ENCODE data around the gene PCDHGA5.
A peak's percentile ranks its signal among the peaks of the same experiment; 100 is the strongest.
"Not testable (repeated sequence)": the region's sequence is repeated elsewhere in the genome, so short reads cannot be mapped to it uniquely, and the experiment has no call there.

PCDHGA5 gene

DNA sequence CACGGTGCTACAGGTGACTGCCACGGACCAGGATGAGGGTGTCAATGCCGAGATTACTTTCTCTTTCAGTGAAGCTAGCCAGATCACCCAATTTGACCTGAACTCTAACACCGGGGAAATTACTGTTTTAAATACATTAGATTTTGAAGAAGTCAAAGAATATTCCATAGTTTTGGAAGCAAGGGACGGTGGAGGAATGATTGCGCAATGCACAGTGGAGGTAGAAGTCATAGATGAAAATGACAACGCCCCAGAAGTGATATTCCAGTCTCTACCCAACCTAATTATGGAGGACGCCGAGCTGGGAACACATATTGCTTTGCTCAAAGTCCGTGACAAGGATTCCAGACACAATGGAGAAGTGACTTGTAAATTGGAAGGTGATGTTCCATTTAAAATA is 24.7 kb downstream of the PCDHGA5 start:
- no peak for DNase-seq

DNA sequence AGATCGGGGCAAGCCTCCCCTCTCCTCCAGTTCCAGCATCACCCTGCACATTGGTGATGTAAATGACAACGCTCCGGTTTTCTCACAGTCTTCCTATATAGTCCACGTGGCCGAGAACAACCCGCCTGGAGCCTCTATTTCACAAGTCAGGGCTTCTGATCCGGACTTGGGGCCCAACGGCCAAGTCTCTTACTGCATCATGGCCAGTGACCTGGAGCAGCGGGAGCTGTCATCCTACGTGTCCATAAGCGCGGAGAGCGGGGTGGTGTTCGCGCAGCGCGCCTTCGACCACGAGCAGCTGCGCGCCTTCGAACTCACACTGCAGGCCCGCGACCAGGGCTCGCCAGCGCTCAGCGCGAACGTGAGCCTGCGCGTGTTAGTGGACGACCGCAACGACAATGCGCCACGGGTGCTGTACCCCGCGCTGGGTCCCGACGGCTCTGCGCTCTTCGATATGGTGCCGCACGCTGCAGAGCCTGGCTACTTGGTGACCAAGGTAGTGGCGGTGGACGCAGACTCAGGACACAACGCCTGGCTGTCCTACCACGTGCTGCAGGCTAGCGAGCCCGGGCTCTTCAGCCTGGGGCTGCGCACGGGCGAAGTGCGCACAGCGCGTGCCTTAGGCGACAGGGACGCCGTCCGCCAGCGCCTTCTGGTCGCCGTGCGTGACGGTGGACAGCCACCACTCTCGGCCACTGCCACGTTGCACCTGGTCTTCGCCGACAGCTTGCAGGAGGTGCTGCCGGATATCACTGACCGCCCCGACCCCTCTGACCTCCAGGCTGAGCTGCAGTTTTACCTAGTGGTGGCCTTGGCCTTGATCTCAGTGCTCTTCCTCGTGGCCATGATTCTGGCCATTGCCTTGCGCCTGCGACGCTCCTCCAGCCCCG is 25.4 kb downstream of the PCDHGA5 start:
- DNase-seq: no peak

DNA sequence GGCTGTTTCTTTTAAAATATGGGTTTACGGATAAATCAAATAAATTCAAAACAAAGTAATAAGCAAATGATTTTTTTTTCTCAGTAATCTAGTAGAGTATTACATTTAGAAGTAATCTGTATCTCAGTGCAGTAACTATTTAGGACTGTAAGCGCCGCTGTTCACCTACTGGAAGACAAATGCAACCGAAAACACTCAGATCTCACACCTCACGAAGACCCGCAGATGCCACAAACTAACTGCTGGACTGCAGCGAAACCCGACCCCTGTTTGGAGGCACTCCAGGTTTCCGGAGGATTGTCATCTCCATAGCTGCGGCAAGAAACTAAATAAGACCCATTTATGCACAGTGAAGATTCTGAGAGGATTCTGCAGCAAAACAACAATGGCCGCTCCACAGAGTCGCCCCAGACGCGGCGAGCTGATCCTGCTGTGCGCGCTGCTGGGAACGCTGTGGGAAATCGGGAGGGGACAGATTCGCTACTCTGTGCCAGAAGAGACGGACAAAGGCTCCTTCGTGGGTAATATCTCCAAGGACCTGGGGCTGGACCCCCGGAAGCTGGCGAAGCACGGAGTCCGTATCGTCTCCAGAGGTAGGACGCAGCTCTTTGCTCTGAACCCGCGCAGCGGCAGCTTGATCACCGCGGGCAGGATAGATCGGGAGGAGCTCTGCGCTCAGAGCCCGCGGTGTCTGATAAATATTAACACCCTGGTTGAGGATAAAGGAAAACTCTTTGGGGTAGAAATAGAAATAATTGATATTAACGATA is 28.7 kb downstream of the PCDHGA5 start, which contains the start of gene PCDHGA8:
TSS of gene PCDHGA8 (plus strand) at position 205 of the 770 bp plus-strand sequence. CDS start at position 386, 181 bp downstream.
- peak; percentile 37 for DNase-seq

DNA sequence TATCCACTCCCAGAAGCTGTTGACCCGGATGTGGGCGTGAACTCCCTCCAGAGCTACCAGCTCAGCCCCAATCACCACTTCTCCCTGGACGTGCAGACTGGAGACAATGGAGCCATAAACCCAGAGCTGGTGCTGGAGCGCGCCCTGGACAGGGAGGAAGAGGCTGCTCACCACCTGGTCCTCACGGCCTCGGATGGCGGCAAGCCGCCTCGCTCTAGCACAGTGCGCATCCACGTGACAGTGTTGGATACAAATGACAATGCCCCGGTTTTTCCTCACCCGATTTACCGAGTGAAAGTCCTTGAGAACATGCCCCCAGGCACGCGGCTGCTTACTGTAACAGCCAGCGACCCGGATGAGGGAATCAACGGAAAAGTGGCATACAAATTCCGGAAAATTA is 29.3 kb downstream of the PCDHGA5 start:
- DNase-seq: no peak

DNA sequence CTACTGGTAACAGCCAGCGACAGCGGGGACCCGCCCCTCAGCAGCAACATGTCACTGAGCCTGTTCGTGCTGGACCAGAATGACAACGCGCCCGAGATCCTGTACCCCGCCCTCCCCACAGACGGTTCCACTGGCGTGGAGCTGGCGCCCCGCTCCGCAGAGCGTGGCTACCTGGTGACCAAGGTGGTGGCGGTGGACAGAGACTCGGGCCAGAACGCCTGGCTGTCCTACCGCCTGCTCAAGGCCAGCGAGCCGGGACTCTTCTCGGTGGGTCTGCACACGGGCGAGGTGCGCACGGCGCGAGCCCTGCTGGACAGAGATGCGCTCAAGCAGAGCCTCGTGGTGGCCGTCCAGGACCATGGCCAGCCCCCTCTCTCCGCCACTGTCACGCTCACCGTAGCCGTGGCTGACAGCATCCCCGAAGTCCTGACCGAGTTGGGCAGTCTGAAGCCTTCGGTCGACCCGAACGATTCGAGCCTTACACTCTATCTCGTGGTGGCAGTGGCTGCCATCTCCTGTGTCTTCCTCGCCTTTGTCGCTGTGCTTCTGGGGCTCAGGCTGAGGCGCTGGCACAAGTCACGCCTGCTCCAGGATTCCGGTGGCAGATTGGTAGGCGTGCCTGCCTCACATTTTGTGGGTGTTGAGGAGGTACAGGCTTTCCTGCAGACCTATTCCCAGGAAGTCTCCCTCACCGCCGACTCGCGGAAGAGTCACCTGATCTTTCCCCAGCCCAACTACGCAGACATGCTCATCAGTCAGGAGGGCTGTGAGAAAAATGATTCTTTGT is 30.6 kb downstream of the PCDHGA5 start:
- not testable (repeated sequence) for DNase-seq

DNA sequence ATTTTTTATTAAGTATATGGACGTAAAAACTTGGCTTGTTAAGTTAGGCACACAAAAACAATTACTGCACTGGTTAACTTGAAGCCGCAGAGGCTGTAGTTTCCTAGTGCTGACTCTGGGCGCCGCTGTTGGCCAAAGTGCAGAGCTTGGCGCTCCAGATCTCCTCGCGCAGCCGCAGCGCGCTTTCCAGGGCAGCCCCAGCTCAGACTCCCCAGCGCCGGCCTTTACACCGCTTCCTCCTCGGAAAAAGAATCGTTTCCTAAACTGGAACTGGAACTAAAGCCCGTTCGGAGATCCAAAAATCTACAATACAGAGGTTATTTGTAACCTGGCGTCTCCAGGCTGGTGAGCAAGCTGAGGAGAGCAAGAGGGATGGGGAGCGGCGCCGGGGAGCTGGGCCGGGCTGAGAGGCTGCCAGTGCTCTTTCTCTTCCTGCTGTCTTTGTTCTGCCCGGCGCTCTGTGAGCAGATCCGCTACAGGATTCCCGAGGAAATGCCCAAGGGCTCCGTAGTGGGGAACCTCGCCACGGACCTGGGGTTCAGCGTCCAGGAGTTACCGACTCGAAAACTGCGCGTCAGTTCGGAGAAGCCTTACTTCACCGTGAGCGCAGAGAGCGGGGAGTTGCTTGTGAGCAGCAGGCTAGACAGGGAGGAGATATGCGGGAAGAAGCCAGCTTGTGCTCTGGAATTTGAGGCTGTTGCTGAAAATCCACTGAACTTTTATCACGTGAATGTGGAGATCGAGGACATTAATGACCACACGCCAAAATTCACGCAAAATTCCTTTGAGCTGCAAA is 34.0 kb downstream of the PCDHGA5 start, which contains the start of gene PCDHGB5:
TSS of gene PCDHGB5 (plus strand) at position 192 of the 796 bp plus-strand sequence. CDS start at position 373, 181 bp downstream.
- DNase-seq: peak; percentile 61

DNA sequence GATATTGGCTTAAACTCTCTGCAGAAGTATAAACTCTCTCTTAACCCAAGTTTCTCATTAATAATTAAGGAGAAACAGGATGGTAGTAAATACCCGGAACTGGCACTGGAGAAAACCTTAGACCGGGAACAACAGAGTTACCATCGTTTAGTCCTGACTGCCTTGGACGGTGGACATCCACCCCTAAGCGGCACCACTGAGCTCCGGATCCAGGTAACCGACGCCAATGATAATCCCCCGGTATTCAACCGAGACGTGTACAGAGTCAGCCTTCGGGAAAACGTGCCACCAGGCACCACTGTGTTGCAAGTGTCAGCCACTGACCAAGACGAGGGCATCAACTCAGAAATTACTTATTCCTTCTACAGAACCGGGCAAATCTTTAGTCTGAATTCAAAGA is 34.6 kb downstream of the PCDHGA5 start:
- no peak for DNase-seq

DNA sequence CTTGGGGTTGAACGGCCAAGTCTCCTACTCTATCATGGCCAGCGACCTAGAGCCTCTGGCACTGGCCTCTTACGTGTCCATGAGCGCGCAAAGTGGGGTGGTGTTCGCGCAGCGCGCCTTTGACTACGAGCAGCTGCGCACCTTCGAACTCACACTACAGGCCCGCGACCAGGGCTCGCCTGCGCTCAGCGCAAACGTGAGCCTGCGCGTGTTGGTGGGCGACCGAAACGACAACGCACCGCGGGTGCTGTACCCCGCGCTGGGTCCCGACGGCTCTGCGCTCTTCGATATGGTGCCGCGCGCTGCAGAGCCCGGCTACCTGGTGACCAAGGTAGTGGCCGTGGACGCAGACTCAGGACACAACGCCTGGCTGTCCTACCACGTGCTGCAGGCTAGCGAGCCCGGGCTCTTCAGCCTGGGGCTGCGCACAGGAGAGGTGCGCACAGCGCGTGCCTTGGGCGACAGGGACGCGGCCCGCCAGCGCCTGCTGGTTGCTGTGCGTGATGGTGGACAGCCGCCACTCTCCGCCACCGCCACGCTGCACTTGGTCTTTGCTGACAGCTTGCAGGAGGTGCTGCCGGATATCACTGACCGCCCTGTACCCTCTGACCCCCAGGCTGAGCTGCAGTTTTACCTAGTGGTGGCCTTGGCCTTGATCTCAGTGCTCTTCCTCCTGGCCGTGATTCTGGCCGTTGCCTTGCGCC is 35.7 kb downstream of the PCDHGA5 start:
- no peak for DNase-seq

DNA sequence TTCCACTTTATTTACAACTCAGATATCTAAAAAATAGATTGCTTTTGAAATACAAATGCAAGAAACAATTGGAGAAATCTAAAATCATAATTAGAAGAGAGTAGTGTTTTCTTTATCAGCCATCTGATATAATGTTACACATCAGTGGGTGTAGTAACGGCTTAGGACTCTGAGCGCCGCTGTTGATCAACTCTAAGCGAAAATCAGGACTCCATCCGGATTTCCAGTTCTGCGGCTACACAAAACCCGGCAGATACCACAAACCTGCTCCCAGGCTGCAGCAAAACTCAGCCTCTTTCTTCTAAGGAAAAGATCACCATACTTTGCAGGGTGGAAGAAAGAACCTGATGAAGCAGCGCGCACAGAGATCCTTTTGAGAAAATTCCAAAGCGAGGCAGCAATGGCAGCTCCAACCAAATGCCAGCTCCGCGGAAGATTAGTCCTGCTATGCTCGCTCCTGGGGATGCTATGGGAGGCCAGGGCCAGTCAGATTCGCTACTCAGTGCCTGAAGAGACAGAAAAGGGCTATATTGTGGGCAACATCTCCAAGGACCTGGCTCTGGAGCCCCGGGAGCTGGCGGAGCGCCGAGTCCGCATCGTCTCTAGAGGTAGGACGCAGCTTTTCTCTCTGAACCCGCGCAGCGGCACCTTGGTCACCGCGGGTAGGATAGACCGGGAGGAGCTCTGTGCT is 38.7 kb downstream of the PCDHGA5 start, which contains the start of gene PCDHGA9:
TSS of gene PCDHGA9 (plus strand) at position 226 of the 691 bp plus-strand sequence. CDS start at position 401, 175 bp downstream.
- peak; percentile 35 for DNase-seq

DNA sequence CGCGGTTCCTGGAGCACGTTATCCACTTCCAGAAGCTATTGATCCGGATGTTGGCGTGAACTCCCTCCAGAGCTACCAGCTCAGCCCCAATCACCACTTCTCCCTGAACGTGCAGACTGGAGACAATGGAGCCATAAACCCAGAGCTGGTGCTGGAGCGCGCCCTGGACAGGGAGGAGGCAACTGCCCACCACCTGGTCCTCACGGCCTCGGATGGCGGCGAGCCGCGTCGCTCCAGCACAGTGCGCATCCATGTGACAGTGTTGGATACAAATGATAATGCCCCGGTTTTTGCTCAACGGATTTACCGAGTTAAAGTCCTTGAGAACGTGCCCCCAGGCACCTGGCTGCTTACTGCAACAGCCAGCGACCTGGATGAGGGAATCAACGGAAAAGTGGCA is 39.4 kb downstream of the PCDHGA5 start:
- DNase-seq: no peak

DNA sequence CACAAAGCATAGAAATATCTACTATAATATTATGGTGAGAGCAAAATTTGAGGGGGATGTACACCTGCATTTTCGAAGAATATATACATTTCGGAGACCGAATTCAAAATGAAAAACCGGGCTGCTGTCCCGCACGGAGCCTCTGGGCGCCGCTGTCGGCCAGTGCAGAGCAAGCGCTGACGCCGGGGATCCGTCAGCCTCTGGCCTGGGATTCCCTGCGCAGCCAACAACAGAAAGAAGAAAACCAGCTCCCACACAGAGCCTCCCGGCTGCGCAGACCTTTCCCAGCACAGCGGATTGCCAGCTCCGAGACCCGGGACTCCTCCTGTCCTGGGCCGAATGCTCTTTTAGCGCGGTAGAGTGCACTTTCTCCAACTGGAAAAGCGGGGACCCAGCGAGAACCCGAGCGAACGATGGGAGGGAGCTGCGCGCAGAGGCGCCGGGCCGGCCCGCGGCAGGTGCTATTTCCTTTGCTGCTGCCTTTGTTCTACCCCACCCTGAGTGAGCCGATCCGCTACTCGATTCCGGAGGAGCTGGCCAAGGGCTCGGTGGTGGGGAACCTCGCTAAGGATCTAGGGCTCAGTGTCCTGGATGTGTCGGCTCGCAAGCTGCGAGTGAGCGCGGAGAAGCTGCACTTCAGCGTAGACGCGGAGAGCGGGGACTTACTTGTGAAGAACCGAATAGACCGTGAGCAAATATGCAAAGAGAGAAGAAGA is 44.0 kb downstream of the PCDHGA5 start, which contains the start of gene PCDHGB6:
TSS of gene PCDHGB6 (plus strand) at position 232 of the 716 bp plus-strand sequence. CDS start at position 414, 182 bp downstream.
- peak; percentile 46 for DNase-seq

DNA sequence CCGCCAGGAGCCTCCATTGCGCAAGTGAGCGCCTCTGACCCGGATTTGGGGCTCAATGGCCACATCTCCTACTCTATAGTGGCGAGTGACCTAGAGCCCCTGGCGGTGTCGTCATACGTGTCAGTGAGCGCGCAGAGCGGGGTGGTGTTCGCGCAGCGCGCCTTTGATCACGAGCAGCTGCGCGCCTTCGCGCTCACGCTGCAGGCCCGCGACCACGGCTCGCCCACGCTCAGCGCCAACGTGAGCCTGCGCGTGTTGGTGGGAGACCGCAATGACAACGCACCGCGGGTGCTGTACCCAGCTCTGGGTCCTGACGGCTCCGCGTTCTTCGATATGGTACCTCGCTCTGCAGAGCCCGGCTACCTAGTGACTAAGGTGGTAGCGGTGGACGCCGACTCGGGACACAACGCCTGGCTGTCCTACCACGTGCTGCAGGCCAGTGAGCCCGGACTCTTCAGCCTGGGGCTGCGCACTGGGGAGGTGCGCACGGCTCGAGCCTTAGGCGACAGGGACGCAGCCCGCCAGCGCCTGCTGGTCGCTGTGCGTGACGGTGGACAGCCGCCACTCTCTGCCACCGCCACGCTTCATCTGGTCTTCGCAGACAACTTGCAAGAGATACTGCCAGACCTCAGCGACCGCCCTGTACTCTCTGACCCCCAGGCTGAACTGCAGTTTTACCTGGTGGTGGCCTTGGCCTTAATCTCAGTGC is 45.8 kb downstream of the PCDHGA5 start:
- DNase-seq: no peak

DNA sequence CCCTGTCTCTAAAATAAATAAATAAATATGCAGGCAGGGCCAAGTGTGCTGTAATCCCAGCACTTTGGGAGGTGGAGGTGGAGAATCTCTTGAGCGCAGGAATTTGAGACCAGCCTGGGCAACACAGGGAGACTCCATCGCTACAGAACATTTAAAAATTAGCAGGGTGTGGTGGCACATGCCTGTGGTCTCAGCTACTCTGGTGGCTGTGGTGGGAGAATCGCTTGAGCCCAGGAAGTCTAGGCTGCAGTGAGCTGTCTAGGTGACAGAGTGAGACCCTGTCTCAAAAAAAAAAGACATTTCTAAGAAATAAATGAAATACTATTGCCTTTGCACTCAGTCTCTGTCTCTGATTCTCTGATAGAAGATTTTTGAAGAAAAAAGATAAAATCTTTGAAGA is 47.6 kb downstream of the PCDHGA5 start:
- DNase-seq: no peak

DNA sequence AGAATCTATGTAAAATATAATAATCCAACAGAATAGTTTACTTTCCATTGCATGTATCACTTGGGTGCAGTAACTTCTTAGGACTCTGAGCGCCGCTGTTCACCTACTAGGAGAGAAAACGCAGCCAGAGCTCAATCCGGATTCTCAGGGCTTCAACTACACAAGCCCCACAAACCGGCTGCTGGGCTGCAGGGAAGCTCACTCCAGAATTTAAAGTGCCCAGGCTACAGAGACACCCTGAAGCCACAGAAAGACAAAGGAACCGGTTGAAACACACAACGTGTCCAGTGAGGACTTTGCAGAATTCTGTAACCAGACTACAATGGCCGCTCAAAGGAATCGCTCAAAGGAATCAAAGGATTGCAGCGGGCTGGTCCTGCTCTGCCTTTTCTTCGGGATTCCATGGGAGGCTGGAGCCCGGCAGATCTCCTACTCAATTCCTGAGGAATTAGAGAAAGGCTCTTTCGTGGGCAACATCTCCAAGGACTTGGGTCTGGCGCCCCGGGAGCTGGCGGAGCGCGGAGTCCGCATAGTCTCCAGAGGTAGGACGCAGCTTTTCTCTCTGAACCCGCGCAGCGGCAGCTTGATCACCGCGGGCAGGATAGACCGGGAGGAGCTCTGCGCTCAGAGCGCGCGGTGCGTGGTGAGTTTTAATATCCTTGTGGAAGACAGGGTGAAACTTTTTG is 49.0 kb downstream of the PCDHGA5 start, which contains the start of gene PCDHGA10:
TSS of gene PCDHGA10 (plus strand) at position 134 of the 686 bp plus-strand sequence. CDS start at position 323, 189 bp downstream.
- peak; percentile 75 for DNase-seq

DNA sequence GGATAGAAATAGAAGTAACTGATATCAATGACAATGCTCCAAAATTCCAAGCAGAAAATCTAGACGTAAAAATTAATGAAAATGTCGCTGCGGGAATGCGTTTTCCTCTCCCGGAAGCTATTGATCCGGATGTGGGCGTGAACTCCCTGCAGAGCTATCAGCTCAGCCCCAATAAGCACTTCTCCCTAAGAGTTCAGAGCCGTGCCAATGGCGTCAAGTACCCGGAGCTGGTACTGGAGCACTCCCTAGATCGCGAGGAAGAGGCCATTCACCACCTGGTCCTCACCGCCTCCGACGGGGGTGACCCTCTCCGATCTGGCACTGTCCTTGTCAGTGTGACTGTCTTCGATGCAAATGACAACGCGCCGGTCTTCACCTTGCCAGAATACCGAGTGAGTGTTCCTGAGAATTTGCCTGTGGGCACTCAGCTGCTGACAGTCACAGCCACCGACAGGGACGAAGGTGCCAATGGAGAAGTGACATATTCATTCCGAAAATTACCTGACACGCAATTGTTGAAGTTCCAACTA is 49.6 kb downstream of the PCDHGA5 start:
- no peak for DNase-seq

DNA sequence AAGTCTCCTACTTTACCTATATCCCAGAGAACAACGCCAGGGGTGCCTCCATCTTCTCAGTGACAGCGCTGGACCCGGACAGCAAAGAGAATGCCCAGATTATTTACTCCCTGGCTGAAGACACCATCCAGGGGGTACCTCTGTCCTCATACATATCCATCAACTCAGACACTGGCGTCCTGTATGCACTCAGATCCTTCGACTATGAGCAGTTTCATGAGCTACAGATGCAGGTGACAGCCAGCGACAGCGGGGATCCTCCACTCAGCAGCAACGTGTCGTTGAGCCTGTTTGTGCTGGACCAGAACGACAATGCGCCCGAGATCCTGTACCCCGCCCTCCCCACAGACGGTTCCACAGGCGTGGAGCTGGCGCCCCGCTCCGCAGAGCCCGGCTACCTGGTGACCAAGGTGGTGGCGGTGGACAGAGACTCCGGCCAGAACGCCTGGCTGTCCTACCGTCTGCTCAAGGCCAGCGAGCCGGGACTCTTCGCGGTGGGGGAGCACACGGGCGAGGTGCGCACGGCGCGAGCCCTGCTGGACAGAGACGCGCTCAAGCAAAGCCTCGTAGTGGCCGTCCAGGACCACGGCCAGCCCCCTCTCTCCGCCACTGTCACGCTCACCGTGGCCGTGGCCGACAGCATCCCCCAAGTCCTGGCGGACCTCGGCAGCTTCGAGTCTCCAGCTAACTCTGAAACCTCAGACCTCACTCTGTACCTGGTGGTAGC is 50.7 kb downstream of the PCDHGA5 start:
- not testable (repeated sequence) for DNase-seq

DNA sequence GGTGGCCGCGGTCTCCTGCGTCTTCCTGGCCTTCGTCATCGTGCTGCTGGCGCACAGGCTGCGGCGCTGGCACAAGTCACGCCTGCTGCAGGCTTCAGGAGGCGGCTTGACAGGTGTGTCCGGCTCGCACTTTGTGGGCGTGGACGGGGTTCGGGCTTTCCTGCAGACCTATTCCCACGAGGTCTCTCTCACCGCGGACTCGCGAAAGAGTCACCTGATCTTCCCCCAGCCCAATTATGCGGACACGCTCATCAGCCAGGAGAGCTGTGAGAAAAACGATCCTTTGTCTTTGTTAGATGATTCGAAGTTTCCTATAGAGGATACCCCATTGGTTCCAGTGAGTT is 51.3 kb downstream of the PCDHGA5 start:
- DNase-seq: not testable (repeated sequence)
